A549 (cell line): ENCODE data around the gene LANCL2. TPM values are rescaled to one million over a fixed set of nuclear protein-coding genes. Genes with fewer than 3 reads are reported as not detected.

Experiments used
- ATAC-seq, 2 experiments: fragments of 200-7000 bp in 1 of 2; fragments of >200 bp in 1 of 2; cut with Nextera tagmentation in 1 of 2; cut with Tn5 transposase in 1 of 2; 3 replicates each; pipeline versions ENCODE4 v1.8.0 to v1.9.1; 2018 to 2020; ENCODE audit warnings: mild to moderate bottlenecking in 1 of 2, moderate library complexity in 1 of 2
- CTCF ChIA-PET: fragments of 300-600 bp; sonication (Branson Sonifier 250); formaldehyde crosslinking; extraction: SDS; loops from one replicate; lab custom pipeline; 2021; ENCODE audit warnings: antibody characterized with exemption, inconsistent platforms; lab: Yijun Ruan, JAX
- POLR2A ChIA-PET: fragments of 350-600 bp; formaldehyde crosslinking; extraction: SDS; loops from one replicate; lab custom pipeline; 2021; ENCODE audit warnings: antibody characterized with exemption, inconsistent platforms; lab: Yijun Ruan, JAX
- DNase-seq, 2 experiments: peaks; one replicate each; pipeline versions ENCODE4 v3.0.0 to v3.0.0-alpha.2; 2011 to 2016; ENCODE audit warnings: low read depth in 1 of 2, low spot score in 1 of 2
- FAIRE-seq: peaks from 2 replicates; lab custom pipeline; 2011; peaks lifted over from hg19 to GRCh38; lab: Jason Lieb, UNC
- H3K27ac ChIP-seq, 2 experiments: fragments of >200 bp; sonication (Bioruptor Twin); formaldehyde crosslinking; 3 replicates each; pipeline ENCODE4 v1.5.1; 2016 to 2017
- H3K4me1 ChIP-seq: fragments of >200 bp; sonication (Bioruptor Twin); formaldehyde crosslinking; 3 replicates; pipeline ENCODE4 v1.6.1; 2016
- H3K4me2 ChIP-seq: fragments of >200 bp; sonication (Bioruptor Twin); formaldehyde crosslinking; 3 replicates; pipeline ENCODE4 v1.6.1; 2016
- H3K4me3 ChIP-seq: fragments of >200 bp; sonication (Bioruptor Twin); formaldehyde crosslinking; 3 replicates; pipeline ENCODE4 v1.5.1; 2016
- H3K9me3 ChIP-seq: fragments of >200 bp; sonication (Bioruptor Twin); formaldehyde crosslinking; 3 replicates; pipeline ENCODE4 v1.6.1; 2016
- BHLHE40 ChIP-seq: IDR thresholded peaks from 2 replicates; pipeline ENCODE4 v1.6.1; 2012; ENCODE audit warnings: low read depth, low read length, inconsistent platforms
- CEBPB ChIP-seq, 2 experiments: fragments of >200 bp in 1 of 2; sonication (Bioruptor Twin) in 1 of 2; formaldehyde crosslinking in 1 of 2; IDR thresholded peaks; 2 replicates each; pipeline ENCODE4 v1.6.1; 2012 to 2016
- CHD4 ChIP-seq: fragments of 200-600 bp; sonication (generic); IDR thresholded peaks from 2 replicates; pipeline ENCODE4 v1.6.1; 2016; ENCODE audit warnings: antibody characterized with exemption, mild to moderate bottlenecking, borderline replicate concordance
- EHMT2 ChIP-seq: fragments of 200-600 bp; sonication (generic); IDR thresholded peaks from 2 replicates; pipeline ENCODE4 v1.6.1; 2016; ENCODE audit warnings: antibody characterized with exemption, low read depth, mild to moderate bottlenecking, moderate library complexity
- FOXS1 ChIP-seq: fragments of 250-450 bp; sonication (Bioruptor Pico); IDR thresholded peaks from 2 replicates; pipeline ENCODE4 v1.5.0; 2020; ENCODE audit warnings: mild to moderate bottlenecking, moderate library complexity
- HOXA7 ChIP-seq: fragments of 250-450 bp; sonication (Bioruptor Pico); IDR thresholded peaks from 2 replicates; pipeline ENCODE4 v1.5.0; 2020; ENCODE audit warnings: mild to moderate bottlenecking, moderate library complexity
- JUNB ChIP-seq: fragments of >200 bp; sonication (Bioruptor Twin); formaldehyde crosslinking; IDR thresholded peaks from 2 replicates; pipeline ENCODE4 v1.6.1; 2016
- KDM5A ChIP-seq: fragments of 200-600 bp; sonication (generic); IDR thresholded peaks from 2 replicates; pipeline ENCODE4 v1.6.1; 2016; ENCODE audit warnings: antibody characterized with exemption, mild to moderate bottlenecking
- MAFK ChIP-seq: fragments of 450-650 bp; IDR thresholded peaks from 2 replicates; pipeline ENCODE4 v1.6.1; 2014; ENCODE audit not compliant: partially characterized antibody
- PHF8 ChIP-seq: fragments of 200-600 bp; sonication (generic); IDR thresholded peaks from 2 replicates; pipeline ENCODE4 v1.6.1; 2016; ENCODE audit warnings: low read depth, mild to moderate bottlenecking, antibody characterized with exemption, moderate library complexity, borderline replicate concordance
- POLR2A ChIP-seq: IDR thresholded peaks from 2 replicates; pipeline ENCODE4 v1.6.1; 2012; ENCODE audit warnings: mild to moderate bottlenecking, low read length
- RNF2 ChIP-seq: fragments of 200-600 bp; sonication (generic); IDR thresholded peaks from 2 replicates; pipeline ENCODE4 v1.6.1; 2016; ENCODE audit warnings: low read depth, mild to moderate bottlenecking, antibody characterized with exemption, moderate library complexity, borderline replicate concordance
- WGBS: methylation state at CpG from one replicate; pipeline ENCODE4 v1.1.6; 2017; ENCODE audit errors: missing lambda C conversion rate; 5-methylcytosine and 5-hydroxymethylcytosine counted together
- polyA plus RNA-seq, 4 experiments: library from polyadenylated mRNA; depleted of rRNA in 3 of 4; stranded (reverse); fragments of >200 nt; fragmentation: RNase III in 1 of 4; extraction: RNeasy Plus Mini Kit Qiagen cat#74134 plus additional on column Dnase treatment in 1 of 4; gene quantifications; 2 replicates in 3 of 4; 3 replicates in 1 of 4; pipeline ENCODE4 v1.2.3, GENCODE V29; 2011 to 2017
- TF ChIP-seq, protein P1 (sequence below): fragments of >200 bp; sonication (Bioruptor Twin); formaldehyde crosslinking; IDR thresholded peaks from 3 replicates; pipeline ENCODE4 v1.5.1; 2016
- TF ChIP-seq, protein P2 (sequence below): fragments of >200 bp; sonication (Bioruptor Twin); formaldehyde crosslinking; IDR thresholded peaks from 2 replicates; pipeline ENCODE4 v1.6.1; 2016
- TF ChIP-seq, protein P3 (sequence below): IDR thresholded peaks from 2 replicates; pipeline ENCODE4 v1.6.1; 2012; ENCODE audit warnings: low read depth, borderline replicate concordance
- TF ChIP-seq, protein P4 (sequence below): fragments of 250-450 bp; sonication (Bioruptor Pico); IDR thresholded peaks from 2 replicates; pipeline ENCODE4 v1.5.0; 2020; ENCODE audit warnings: low read depth, mild to moderate bottlenecking, moderate library complexity
- TF ChIP-seq, protein P5 (sequence below): fragments of 150-350 bp; IDR thresholded peaks from 2 replicates; pipeline ENCODE4 v1.6.1; 2014; ENCODE audit warnings: low read depth, mild to moderate bottlenecking, low read length
- TF ChIP-seq, protein P6 (sequence below): fragments of >200 bp; sonication (Bioruptor Twin); formaldehyde crosslinking; IDR thresholded peaks from 3 replicates; pipeline ENCODE4 v1.6.1; 2016

The LANCL2 gene
- polyA plus RNA-seq, 2 of the 4 experiments (the other 2 are of a cell fraction): 8.0 to 12.4 TPM

DNA sequence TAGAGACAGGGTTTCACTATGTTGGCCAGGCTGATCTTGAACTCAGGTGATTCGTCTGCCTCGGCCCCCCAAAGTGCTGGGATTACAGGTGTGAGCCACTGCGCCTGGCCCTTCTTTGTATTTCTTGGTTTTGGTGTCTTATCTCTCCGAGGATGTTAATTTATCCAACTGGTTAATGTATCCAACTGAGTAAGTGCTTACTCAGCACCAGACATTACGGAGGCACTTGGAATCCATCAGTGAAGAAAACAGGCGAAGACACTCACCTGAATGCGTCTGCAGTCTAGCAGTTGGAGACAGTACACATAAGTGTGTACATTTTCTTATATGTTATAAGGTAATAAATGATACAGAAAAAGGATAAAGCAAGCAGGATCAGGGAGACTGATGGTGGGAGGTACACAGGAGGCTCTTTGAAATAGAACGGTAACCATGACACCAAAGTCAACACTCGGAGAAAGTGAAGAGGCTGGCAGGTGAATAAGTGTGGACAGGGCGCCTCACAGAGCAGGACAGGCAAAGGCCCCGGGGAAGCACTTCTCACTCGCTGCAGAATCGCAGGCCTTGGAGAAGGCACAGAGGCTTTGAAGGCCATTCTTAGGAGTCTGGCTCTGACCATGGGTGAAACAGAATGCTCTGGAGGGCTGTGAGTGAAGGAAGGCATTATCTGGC lies 73.1 kb downstream of the LANCL2 start:
- H3K9me3 ChIP-seq: no peaks in the 10 kb centered on the region
- no peak for ATAC-seq
- 83% methylated on average over 13 of the region's 13 CpGs for WGBS
- no peak overlapping the region for H3K4me3 ChIP-seq
- no peak for DNase-seq
- H3K27ac ChIP-seq: no peak overlapping the region
- TF ChIP-seq MAFK (peak; percentile 67), KDM5A (no peak), HOXA7 (CRISPR knock-in tag) (no peak), FOXS1 (CRISPR knock-in tag) (no peak), CHD4 (no peak), CEBPB (IDR thresholded peaks at IDR 0.05) (no peak)
- TF ChIP-seq, protein P1, sequence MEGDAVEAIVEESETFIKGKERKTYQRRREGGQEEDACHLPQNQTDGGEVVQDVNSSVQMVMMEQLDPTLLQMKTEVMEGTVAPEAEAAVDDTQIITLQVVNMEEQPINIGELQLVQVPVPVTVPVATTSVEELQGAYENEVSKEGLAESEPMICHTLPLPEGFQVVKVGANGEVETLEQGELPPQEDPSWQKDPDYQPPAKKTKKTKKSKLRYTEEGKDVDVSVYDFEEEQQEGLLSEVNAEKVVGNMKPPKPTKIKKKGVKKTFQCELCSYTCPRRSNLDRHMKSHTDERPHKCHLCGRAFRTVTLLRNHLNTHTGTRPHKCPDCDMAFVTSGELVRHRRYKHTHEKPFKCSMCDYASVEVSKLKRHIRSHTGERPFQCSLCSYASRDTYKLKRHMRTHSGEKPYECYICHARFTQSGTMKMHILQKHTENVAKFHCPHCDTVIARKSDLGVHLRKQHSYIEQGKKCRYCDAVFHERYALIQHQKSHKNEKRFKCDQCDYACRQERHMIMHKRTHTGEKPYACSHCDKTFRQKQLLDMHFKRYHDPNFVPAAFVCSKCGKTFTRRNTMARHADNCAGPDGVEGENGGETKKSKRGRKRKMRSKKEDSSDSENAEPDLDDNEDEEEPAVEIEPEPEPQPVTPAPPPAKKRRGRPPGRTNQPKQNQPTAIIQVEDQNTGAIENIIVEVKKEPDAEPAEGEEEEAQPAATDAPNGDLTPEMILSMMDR: no peak
- TF ChIP-seq, protein P2, sequence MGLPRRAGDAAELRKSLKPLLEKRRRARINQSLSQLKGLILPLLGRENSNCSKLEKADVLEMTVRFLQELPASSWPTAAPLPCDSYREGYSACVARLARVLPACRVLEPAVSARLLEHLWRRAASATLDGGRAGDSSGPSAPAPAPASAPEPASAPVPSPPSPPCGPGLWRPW: no peak
- TF ChIP-seq, protein P3, sequence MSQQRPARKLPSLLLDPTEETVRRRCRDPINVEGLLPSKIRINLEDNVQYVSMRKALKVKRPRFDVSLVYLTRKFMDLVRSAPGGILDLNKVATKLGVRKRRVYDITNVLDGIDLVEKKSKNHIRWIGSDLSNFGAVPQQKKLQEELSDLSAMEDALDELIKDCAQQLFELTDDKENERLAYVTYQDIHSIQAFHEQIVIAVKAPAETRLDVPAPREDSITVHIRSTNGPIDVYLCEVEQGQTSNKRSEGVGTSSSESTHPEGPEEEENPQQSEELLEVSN: no peak
- TF ChIP-seq, all 56 proteins: peak for 1
- CTCF ChIA-PET: no interaction called here
- POLR2A ChIA-PET: no interaction called here
- Histone ChIP-seq H3K4me2 (no peak overlapping the region), H3K4me1 (no peaks in the 10 kb centered on the region)
- no peak for FAIRE-seq

DNA sequence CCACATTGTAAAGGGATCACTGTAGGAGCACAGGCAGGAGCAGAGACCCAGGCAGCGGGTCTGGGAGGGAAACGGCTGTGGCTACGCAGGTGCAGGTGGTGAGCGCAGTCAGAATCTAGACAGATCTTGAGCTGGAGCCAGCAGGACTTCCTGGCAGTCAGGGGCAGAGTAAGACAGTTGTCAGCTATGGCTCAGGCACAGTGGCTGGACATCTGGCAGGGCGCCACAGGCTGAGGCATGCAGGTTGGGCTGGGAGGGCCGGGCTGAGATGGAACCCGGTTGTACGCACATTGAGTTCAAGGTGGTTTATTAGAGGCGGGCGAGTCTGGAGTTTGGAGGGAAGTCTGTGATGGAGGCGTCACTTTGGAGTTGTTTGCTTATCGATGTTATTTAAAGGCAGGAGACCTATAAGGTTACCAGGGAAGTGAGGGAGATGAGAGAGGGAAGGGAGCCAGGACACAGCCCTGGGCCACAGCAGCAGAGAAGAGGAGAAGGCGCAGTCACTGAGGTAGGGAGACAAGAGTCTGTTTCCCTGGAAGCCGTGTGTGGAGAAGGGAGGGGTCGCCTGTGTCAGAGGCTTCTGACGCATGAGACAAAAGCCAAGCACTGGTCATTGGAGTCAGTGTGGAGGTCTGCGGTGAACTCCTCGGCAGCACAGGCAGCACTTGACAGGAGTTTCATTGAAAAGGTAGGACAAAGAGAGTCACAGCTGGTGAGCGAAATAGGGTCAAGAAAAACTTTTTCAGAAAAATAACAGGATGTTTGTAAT lies 73.8 kb downstream of the LANCL2 start:
- ChIA-PET CTCF (no interaction called here), POLR2A (no interaction called here)
- DNase-seq (no peak), FAIRE-seq (no peak), ATAC-seq (no peak)
- TF ChIP-seq, protein P4, sequence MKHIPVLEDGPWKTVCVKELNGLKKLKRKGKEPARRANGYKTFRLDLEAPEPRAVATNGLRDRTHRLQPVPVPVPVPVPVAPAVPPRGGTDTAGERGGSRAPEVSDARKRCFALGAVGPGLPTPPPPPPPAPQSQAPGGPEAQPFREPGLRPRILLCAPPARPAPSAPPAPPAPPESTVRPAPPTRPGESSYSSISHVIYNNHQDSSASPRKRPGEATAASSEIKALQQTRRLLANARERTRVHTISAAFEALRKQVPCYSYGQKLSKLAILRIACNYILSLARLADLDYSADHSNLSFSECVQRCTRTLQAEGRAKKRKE (CRISPR knock-in tag): no peak
- TF ChIP-seq, protein P5, sequence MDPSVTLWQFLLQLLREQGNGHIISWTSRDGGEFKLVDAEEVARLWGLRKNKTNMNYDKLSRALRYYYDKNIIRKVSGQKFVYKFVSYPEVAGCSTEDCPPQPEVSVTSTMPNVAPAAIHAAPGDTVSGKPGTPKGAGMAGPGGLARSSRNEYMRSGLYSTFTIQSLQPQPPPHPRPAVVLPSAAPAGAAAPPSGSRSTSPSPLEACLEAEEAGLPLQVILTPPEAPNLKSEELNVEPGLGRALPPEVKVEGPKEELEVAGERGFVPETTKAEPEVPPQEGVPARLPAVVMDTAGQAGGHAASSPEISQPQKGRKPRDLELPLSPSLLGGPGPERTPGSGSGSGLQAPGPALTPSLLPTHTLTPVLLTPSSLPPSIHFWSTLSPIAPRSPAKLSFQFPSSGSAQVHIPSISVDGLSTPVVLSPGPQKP: no peak
- TF ChIP-seq, protein P6, sequence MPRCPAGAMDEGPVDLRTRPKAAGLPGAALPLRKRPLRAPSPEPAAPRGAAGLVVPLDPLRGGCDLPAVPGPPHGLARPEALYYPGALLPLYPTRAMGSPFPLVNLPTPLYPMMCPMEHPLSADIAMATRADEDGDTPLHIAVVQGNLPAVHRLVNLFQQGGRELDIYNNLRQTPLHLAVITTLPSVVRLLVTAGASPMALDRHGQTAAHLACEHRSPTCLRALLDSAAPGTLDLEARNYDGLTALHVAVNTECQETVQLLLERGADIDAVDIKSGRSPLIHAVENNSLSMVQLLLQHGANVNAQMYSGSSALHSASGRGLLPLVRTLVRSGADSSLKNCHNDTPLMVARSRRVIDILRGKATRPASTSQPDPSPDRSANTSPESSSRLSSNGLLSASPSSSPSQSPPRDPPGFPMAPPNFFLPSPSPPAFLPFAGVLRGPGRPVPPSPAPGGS: no peak
- no peak for TF ChIP-seq CEBPB (IDR thresholded peaks at IDR 0.05)
- no peak for TF ChIP-seq JUNB
- no peak for TF ChIP-seq PHF8
- TF ChIP-seq EHMT2: no peak
- TF ChIP-seq, protein P3: no peak
- no peak for TF ChIP-seq POLR2A
- TF ChIP-seq, protein P1: no peak
- TF ChIP-seq BHLHE40: no peak
- no peak for TF ChIP-seq RNF2
- H3K4me2 ChIP-seq: no peak overlapping the region
- 80% methylated on average over 19 of the region's 19 CpGs for WGBS
- no peak overlapping the region for H3K27ac ChIP-seq
- H3K9me3 ChIP-seq: no peaks in the 10 kb centered on the region
- H3K4me3 ChIP-seq: no peak overlapping the region
- H3K4me1 ChIP-seq: no peaks in the 10 kb centered on the region
